ENCODE measurements around the gene KBTBD7.

DNA sequence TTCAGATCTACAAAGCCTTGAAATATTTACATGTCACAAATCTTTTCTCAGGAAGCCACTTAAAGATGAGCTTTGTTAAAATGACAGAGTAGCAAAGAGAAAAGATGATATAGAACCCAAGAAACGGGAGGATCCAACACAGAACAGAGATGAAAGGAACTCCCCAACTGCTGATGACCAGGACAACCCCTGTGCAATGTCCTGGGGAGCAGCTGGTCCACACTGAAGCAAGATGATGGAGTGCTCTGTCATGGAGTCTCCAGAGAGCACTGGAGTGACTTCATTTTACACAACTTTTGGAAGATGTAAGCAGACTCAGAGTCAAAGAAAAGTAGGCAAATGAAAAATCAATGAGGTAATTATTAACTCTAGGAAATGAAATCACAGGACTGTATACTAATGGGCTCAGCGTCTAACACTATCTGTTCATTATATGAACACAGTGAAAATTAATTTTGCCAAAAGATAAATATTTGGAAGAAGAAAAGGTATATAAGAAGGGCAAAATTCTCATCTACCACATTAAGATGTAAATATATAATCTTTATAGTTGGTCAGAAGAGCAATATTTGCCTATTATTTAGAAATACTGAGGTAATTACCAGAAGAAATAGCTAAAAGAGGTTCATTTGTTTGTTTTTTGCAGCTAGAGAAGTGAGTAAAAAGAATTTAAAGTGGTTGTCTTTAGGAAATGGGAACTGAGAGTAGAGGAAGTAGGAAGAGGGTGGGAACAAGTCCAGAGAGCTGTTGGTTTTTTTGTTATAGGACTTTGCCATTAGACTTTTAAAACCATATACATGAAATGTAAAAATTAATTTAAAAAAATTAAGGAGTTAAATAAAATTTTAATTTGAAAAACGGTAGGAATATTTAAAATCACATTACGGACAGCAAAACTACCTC is 38.5 kb upstream of the KBTBD7 start:
- TF ChIP-seq, protein P1, sequence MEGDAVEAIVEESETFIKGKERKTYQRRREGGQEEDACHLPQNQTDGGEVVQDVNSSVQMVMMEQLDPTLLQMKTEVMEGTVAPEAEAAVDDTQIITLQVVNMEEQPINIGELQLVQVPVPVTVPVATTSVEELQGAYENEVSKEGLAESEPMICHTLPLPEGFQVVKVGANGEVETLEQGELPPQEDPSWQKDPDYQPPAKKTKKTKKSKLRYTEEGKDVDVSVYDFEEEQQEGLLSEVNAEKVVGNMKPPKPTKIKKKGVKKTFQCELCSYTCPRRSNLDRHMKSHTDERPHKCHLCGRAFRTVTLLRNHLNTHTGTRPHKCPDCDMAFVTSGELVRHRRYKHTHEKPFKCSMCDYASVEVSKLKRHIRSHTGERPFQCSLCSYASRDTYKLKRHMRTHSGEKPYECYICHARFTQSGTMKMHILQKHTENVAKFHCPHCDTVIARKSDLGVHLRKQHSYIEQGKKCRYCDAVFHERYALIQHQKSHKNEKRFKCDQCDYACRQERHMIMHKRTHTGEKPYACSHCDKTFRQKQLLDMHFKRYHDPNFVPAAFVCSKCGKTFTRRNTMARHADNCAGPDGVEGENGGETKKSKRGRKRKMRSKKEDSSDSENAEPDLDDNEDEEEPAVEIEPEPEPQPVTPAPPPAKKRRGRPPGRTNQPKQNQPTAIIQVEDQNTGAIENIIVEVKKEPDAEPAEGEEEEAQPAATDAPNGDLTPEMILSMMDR (conservative IDR thresholded peaks at IDR 0.05; ENCODE audit: low read depth, low read length): no peak
- no peak for TF ChIP-seq EZH2 (IDR thresholded peaks at IDR 0.05; ENCODE audit: borderline replicate concordance, low read depth, low read length, poor library complexity, severe bottlenecking)

All from A673 (cell line).